ENCODE data around the gene TUB. TPM values are rescaled to one million over a fixed set of nuclear protein-coding genes. Genes with fewer than 3 reads are reported as not detected.

The TUB gene
- total and polyA plus RNA-seq, 7 donors, result 0.25 to 4.6 (median 0.91) TPM

DNA sequence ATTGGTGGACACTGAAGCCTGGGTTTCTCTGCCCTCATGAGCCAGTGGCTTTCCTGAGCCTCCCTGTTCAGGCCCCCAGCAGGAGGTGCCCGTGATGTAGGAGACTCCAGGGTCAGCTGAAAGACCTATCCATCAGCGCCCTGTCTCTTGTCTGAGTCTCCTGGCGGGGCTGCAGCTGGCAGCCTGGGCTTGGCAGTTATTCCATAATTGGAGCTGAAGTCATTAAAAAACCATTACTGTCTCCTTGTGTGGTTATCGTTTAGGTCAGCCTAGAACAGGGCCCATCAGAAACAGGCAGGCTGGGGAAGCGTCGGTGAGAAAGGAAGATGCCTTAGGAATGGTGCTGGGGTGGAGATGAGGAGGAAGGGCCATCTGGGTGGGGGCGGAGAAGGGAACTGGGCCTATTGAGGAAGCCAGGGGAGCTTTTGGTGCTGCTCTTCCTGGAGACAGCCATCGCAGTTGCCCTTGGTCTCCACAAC lies 5.0 kb downstream of the TUB start:
- TF ChIP-seq, protein P1, sequence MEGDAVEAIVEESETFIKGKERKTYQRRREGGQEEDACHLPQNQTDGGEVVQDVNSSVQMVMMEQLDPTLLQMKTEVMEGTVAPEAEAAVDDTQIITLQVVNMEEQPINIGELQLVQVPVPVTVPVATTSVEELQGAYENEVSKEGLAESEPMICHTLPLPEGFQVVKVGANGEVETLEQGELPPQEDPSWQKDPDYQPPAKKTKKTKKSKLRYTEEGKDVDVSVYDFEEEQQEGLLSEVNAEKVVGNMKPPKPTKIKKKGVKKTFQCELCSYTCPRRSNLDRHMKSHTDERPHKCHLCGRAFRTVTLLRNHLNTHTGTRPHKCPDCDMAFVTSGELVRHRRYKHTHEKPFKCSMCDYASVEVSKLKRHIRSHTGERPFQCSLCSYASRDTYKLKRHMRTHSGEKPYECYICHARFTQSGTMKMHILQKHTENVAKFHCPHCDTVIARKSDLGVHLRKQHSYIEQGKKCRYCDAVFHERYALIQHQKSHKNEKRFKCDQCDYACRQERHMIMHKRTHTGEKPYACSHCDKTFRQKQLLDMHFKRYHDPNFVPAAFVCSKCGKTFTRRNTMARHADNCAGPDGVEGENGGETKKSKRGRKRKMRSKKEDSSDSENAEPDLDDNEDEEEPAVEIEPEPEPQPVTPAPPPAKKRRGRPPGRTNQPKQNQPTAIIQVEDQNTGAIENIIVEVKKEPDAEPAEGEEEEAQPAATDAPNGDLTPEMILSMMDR (IDR thresholded peaks at IDR 0.05), result no peak
- Histone ChIP-seq H3K27ac (no peak overlapping the region), H3K4me1 (peaks cover 4% of the 10 kb centered on the region), H3K9me3 (no peaks in the 10 kb centered on the region), H3K27me3 (ENCODE audit: insufficient read depth in 3 of 3, low read length in 2 of 3) (peaks cover 0 to 5% (median 0%) of the 10 kb centered on the region in 3 donors), H3K36me3 (ENCODE audit: insufficient read depth in 1 of 2, low read depth in 1 of 2) (no peaks in the 10 kb centered on the region), H3K4me3 (no peak overlapping the region)
- no peak for DNase-seq
- peak in 1 of 4 donors; percentile 10 for ATAC-seq
- 41 to 44% (median 44%) methylated on average over 8 of the region's 8 CpGs for WGBS, 3 donors
- intact Hi-C loops (cut with DNase I), result no loop called here

DNA sequence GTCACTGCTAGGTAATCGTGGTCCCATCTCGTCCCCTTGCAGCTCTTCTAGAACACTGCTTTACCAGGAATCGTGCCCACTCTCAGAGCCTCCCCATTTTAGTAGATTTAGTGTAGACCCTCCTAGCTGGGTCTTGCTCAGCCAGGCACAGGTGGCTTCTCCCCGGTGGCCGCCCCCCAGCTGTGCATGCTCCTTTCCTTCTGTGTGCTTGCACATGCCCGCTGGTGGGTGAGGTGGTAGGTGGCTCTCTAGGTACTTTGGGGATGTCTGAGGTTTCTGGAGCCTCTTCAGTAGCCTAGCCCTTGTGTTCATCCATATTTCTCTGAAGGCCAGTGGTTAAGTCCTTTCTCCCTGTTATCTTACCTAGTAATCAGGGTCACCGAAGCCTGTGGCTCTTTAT lies 5.6 kb downstream of the TUB start:
- 72 to 78% (median 75%) methylated on average over 7 of the region's 7 CpGs for WGBS, 3 donors
- ATAC-seq (no peak), DNase-seq (no peak)
- intact Hi-C loops (cut with DNase I), result no loop called here
- Histone ChIP-seq H3K27ac (no peak overlapping the region), H3K27me3 (ENCODE audit: insufficient read depth in 3 of 3, low read length in 2 of 3) (peaks cover 0 to 3% (median 0%) of the 10 kb centered on the region in 3 donors), H3K36me3 (ENCODE audit: insufficient read depth in 1 of 2, low read depth in 1 of 2) (no peaks in the 10 kb centered on the region), H3K4me3 (no peak overlapping the region), H3K9me3 (no peaks in the 10 kb centered on the region), H3K4me1 (peaks cover 2% of the 10 kb centered on the region)
- TF ChIP-seq, protein P1 (IDR thresholded peaks at IDR 0.05), result no peak

DNA sequence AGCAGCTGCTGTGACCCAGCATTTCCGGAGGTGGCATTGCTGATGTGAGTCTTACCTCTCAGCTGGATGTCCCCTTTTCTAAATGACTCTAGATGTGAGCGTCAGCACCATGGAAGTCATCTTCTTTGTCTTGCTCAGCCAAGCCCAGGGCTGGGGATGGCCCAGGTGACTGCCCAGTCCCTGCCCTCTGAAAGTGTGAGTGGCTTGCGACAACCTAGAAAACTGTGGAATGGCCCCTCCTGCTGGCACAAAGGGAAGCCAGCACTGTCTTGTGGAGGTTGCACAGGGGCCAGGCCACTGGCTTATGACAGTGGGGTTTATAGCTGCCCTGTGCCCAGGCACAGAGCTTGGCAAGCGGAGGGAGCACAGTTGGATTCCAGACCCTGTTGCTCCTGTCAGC lies 6.2 kb downstream of the TUB start:
- 88 to 94% (median 91%) methylated on average over 4 of the region's 4 CpGs for WGBS, 3 donors
- intact Hi-C loops (cut with DNase I), result no loop called here
- no peaks in the 10 kb centered on the region for H3K9me3 ChIP-seq

DNA sequence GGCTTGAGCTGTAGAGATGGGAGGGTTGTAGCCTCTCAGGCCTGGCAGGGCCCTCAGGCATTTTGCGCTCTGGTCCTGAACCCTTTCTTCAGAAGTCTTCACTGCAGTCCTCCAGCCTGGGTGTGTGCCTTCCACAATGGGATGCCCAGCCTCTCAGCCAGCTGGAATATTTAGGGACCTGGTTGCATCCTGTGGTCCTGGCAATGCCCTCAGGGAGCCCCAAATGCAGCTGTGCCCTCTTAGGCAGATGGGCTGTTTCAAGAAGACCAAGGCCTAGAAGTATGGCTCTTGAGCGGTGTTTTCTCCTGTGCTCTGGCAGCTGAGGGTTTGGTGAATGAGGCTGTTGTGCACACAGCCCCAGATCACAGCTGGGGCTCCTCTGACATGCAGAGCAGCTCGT lies 6.7 kb downstream of the TUB start:
- Histone ChIP-seq H3K27me3 (ENCODE audit: insufficient read depth in 3 of 3, low read length in 2 of 3) (no peaks in the 10 kb centered on the region), H3K4me1 (no peaks in the 10 kb centered on the region), H3K9me3 (no peaks in the 10 kb centered on the region), H3K4me3 (no peak overlapping the region), H3K27ac (no peak overlapping the region), H3K36me3 (ENCODE audit: insufficient read depth in 1 of 2, low read depth in 1 of 2) (no peaks in the 10 kb centered on the region)
- ATAC-seq (no peak), DNase-seq (no peak)
- intact Hi-C loops (cut with DNase I), result no loop called here
- TF ChIP-seq, protein P1 (IDR thresholded peaks at IDR 0.05), result no peak
- 69 to 82% (median 69%) methylated on average over 3 of the region's 3 CpGs for WGBS, 3 donors

More for the DNA sequence above, 6.2 kb downstream of the TUB start:
- ATAC-seq, result peak in 1 of 4 donors; percentile 38
- H3K36me3 ChIP-seq (ENCODE audit: insufficient read depth in 1 of 2, low read depth in 1 of 2), result no peaks in the 10 kb centered on the region
- no peak for DNase-seq
- no peak overlapping the region for H3K4me3 ChIP-seq
- H3K27ac ChIP-seq, result no peak overlapping the region
- TF ChIP-seq, protein P1 (IDR thresholded peaks at IDR 0.05), result no peak
- H3K4me1 ChIP-seq, result no peaks in the 10 kb centered on the region
- no peaks in the 10 kb centered on the region for H3K27me3 ChIP-seq (ENCODE audit: insufficient read depth in 3 of 3, low read length in 2 of 3)

Data from psoas muscle (tissue), 8 donors.